Omental fat pad (tissue), 4 donors: ENCODE data around the gene AKAP17A. TPM values are rescaled to one million over a fixed set of nuclear protein-coding genes. Genes with fewer than 3 reads are reported as not detected.

Experiments used
- ATAC-seq: fragments of 150-250 bp; one replicate; pipeline ENCODE4 v1.9.1; 2016; ENCODE audit warnings: mild to moderate bottlenecking, moderate library complexity; ENCODE audit not compliant: low FRiP score
- DNase-seq: peaks from one replicate; pipeline ENCODE4 v3.0.0-alpha.2; 2019; ENCODE audit warnings: low spot score
- CTCF ChIP-seq, 3 donors: fragments of 450-650 bp; IDR thresholded peaks; one replicate each; pipeline ENCODE4 v1.5.1; 2016 to 2017; ENCODE audit warnings: antibody characterized with exemption in 3 of 3, mild to moderate bottlenecking in 3 of 3, moderate library complexity in 2 of 3
- total RNA-seq, 4 donors: library from RNA; depleted of rRNA; stranded (reverse); fragments of >200 nt; gene quantifications; one replicate each; pipeline ENCODE4 v1.1.0, GENCODE V29; 2016

Gene AKAP17A, protein sequence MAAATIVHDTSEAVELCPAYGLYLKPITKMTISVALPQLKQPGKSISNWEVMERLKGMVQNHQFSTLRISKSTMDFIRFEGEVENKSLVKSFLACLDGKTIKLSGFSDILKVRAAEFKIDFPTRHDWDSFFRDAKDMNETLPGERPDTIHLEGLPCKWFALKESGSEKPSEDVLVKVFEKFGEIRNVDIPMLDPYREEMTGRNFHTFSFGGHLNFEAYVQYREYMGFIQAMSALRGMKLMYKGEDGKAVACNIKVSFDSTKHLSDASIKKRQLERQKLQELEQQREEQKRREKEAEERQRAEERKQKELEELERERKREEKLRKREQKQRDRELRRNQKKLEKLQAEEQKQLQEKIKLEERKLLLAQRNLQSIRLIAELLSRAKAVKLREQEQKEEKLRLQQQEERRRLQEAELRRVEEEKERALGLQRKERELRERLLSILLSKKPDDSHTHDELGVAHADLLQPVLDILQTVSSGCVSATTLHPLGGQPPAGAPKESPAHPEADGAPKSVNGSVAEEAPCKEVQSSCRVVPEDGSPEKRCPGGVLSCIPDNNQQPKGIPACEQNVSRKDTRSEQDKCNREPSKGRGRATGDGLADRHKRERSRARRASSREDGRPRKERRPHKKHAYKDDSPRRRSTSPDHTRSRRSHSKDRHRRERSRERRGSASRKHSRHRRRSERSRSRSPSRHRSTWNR
- total RNA-seq = 10 to 100 TPM; 31.6 to 53.0 (median 46.9) TPM

GRCh38 chrX:1591102-1591862, at the start of gene AKAP17A:
AKAP17A (plus strand) TSS chrX:1591604; CDS start chrX:1593463, 1,859 bp downstream.
- TF ChIP-seq CTCF (IDR thresholded peaks at IDR 0.05) = no peak
- peak; percentile 79 for DNase-seq
- ATAC-seq = peak; percentile 86

DNA sequence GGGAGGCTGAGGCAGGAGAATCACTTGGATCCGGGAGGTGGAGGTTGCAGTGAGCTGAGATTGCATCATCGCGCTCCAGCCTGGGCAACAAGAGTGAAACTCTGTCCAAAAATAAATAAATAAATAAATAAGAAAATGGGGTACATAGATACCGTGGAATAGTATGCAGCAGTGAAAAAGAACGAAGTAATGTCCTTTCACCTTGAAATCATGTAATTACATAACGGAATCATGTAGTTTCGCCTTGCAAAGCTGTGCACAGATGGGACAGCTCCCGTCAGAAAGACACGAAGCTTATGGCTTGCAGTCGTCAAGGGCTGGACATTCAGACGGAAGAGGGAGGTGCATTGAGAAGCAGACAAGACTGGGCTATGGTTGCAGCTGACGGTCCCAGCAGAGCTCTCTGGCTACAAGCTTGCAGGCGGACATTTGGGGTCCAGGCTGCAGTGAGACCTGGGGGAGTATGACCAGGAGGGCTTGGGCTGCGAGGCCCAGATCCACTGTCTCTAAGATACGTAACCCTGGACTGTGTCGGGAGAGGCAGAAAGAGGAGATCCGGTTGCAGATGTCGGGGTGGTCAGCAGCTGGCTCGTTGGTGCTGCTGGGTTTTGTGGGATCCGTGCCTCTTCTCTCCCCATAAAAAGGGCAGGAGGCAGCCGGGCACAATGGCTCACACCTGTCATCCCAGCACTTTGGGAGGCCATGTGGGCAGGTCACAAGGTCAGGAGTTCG, 48.2 kb upstream of the AKAP17A start:
- DNase-seq = no peak

GRCh38 chrX:1545776-1546408, 45.5 kb upstream of the AKAP17A start:
- no peak for ATAC-seq
- TF ChIP-seq CTCF (IDR thresholded peaks at IDR 0.05) = no peak
- no peak for DNase-seq

More for the DNA sequence above, 48.2 kb upstream of the AKAP17A start:
- no peak for TF ChIP-seq CTCF (IDR thresholded peaks at IDR 0.05)
- no peak for ATAC-seq

- no peak for ATAC-seq
- DNase-seq = no peak
- TF ChIP-seq CTCF (IDR thresholded peaks at IDR 0.05) = no peak
These were observed 44.6 kb upstream of the AKAP17A start for GRCh38 chrX:1546691-1547251.

DNA sequence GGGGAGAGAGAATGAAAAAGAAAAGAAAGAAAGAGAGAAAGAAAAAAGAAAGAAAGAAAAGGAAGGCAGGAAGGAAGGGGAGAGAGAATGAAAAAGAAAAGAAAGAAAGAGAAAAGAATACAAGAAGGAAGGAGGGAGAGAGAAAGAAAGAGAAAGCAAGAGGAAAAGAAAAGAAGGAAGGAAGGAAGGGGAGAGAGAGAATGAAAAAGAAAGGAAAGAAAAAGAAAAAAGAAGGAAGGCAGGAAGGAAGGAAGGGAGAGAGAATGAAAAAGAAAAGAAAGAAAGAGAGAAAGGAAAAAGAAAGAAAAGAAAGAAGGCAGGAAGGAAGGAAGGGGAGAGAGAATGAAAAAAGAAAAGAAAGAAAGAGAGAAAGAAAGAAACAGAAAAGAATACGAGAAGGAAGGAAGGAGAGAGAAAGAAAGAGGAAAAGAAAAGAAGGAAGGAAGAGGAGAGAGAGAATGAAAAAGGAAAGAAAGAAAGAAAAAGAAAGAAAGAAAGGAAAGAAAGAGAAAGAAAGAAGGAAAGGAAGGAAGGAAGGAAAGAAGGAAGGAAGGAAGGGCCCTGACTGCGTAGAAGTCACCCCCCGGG, 39.4 kb upstream of the AKAP17A start:
- no peak for TF ChIP-seq CTCF (IDR thresholded peaks at IDR 0.05)
- DNase-seq (no peak), ATAC-seq (no peak)
